Measurements from ENCODE around the gene TENT5C.

Gene TENT5C

GRCh38 chr1:117613969-117614729 lies 8.3 kb downstream of the TENT5C start:
- DNase-seq: no peak

GRCh38 chr1:117615474-117615873 lies 9.6 kb downstream of the TENT5C start:
- no peak for DNase-seq

GRCh38 chr1:117616356-117616755 lies 10.5 kb downstream of the TENT5C start:
- no peak for DNase-seq

DNA sequence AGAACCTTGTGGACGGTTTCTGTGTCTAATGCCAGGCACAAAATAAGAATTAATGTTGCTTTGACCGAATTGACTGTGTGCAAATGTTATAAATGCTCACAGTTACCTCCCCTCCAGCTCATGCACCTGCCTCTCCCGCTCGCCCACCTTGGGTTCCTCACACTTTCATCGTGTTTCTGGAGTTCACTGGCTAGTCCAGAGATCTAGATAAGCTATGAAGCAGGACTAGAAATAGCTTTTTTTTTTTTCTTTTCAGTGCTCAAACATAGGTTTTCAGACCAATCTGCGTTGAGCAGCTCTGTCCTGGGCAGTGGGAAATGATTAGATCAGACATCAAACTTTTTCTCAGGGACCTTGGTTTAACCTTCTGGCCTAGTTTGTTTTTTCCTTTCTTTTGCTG lies 11.1 kb downstream of the TENT5C start:
- no peak for DNase-seq

DNA sequence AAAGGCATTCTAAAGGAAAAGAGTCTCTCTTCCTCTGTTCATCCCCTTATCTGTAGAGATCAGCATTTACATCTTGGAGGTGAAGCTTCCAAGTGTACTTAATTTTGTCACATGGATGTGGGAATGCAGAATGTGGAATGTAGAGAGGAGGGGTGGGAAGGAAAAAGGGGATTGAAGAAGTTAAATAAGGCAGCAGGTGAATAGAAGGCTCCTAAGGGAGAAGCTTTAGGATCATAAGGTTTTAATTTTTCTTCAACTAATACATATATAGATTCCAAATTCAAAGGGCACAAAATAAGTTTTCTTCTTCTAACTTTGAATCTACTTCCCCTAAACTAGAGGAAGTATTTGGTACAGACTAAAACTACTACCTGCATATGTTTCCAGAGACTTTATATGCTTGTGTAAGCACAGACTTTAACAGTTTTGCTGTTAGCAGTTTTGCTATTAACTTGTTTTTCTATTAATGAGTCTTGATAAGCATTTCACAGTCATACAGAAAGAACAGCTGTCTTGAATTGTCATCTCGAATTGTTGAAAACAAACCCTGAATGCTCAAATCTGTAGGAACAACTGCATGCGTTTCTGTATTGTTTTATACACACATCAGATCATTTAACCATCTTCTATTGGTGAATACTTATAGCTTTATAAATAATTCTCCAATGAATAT lies 12.7 kb downstream of the TENT5C start:
- DNase-seq: no peak

GRCh38 chr1:117620440-117620839 lies 14.6 kb downstream of the TENT5C start:
- DNase-seq: no peak

GRCh38 chr1:117621316-117621715 lies 15.5 kb downstream of the TENT5C start:
- no peak for DNase-seq

DNA sequence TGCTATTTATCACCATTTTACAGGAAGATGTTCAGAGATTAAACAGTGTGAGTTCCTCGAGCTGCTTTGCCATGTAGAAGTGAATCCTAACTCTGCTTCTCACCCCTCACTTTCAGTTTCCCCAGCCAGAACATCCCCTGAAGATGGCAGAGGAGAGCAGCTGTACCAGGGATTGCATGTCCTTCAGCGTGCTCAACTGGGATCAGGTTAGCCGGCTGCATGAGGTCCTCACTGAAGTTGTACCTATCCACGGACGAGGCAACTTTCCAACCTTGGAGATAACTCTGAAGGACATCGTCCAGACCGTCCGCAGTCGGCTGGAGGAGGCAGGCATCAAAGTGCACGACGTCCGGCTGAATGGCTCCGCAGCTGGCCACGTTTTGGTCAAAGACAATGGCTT lies 16.9 kb downstream of the TENT5C start:
- DNase-seq: no peak

DNA sequence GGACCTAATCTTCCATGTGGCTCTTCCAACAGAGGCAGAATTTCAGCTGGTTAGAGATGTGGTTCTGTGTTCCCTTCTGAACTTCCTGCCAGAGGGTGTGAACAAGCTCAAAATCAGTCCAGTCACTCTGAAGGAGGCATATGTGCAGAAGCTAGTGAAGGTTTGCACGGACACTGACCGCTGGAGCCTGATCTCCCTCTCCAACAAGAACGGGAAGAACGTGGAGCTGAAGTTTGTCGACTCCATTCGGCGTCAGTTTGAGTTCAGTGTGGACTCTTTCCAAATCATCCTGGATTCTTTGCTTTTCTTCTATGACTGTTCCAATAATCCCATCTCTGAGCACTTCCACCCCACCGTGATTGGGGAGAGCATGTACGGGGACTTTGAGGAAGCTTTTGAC lies 17.3 kb downstream of the TENT5C start:
- DNase-seq: no peak

- DNase-seq: no peak
These were observed 17.9 kb downstream of the TENT5C start for GRCh38 chr1:117623698-117624097.

- DNase-seq: no peak
These were observed 21.8 kb downstream of the TENT5C start for GRCh38 chr1:117627546-117628130.

- DNase-seq: no peak
These were observed 22.5 kb downstream of the TENT5C start for GRCh38 chr1:117628343-117628742.

DNA sequence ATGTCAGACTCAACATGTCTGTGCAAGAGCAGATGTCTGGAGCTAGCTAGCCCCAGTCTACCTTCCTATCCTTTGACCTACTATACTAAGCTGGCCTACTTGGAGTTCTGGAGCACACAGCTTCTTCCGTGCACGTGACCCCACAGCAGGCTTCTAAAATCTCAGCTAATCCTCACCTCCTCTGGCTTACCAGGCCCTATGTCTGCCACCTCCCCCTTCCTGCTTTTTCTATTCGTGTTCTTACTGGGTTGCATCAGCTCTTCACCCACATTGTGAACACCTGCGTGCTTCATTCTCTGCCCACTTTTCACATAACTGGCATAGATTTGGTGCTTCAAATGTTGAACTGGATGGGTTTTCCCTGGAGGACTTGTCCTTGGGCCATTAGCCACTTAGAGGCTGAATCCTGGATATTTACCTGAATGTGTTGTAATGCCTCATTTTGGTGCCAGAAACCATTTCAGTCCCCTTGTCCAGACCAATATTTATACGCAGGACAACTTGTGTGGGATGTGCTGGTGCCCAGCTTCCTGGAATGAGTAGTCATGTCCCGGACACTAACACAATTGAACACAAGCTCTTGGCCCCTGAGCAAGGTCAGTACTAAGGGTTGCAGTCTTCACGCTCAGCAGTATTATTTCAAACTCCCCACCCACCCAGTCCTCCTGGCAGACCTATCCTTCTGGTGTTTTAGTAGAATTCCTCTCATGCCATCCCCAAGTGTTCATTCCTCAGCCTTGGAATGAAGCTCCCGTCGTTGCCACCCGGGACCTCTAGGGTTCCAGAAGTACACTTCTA lies 24.0 kb downstream of the TENT5C start:
- DNase-seq: no peak

GRCh38 chr1:117630423-117630998 lies 24.7 kb downstream of the TENT5C start:
- DNase-seq: no peak

DNA sequence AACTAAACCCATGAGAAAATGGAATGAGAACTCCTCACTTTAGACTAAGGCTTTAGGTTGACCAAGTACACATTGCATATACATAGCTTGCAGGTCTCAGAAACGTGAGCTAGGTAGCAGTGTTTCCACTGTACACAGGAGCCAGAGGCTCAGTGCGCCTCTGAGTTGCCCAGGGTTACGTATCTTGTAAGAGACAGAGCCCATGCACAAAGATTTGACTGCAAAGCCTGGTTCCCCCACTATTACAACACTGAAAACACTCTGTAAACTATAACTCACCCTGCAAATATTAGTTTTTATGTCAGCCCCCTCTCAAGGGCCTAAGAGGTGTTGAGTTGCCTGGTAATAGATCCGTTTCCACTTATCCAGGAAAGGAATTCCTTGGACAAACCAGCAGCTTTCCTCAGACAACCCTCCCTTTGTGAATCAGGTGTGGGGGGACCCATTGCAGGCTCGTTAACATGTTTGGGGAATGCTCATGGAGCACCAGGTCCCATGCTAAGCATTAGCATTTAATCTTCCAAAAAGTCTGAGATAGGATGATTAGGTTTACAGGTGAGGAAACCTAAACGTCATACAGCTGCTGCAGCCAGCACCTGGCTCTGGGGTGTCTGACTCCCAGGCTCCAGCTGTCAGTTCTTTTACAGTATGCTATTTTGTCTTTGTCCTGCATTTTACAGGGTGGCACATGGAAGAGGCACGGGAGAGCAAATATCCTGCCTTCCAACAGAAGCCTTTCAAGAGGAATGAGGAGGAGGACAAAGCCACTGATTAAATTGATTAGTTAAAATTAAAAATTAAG lies 25.7 kb downstream of the TENT5C start:
- DNase-seq: no peak

DNA sequence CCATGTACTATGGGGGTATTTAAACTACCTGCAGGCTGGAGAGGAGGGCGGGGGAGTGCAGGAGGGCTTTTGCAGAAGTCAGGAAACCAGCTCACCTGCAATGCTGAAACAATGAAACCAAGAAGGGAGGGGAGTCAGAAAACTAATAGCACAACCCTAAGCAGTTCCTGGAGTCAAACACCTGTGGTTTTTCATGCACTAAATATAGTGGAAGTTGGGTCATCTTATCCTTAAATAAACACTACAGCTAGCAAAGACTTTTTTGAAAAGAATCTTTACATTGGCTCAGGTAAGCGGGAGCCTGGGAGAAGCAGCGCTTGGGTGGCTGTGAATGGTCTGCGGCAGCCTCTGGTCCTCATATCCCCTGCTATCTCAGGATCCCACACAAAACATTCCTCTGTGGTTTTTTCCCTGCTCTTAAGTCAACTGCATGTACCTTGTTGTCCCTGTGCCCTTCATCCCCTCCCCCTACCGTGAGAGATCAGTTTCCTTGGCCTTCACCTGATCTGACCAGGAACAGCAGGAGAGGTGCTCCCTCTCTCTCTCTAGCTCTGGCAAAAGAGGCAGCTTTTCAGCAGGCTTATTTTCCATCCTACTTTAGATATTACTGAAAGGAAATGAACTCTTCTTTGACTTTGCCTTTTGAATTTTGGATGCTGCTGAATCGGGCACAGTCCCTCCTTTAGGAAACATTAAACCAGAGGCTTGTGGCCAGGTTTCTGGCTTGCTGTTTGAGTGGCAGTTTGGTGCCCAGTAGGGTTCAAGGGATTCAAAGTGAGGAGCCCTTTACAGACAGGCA lies 26.6 kb downstream of the TENT5C start:
- DNase-seq: no peak

DNA sequence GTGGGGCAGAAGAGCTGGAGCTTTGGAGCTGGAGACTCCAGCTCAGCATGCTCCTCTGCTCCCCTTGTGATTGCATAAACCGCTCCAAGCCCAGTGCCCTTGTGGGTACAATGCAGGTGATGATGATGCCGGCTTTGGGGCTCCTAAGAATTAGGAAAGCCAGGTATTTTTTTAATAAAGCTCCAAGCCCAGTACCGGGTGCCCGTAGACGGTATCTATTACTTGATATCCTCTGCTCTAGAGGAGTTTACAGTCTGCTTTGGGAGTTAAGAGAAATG lies 27.2 kb downstream of the TENT5C start:
- DNase-seq: no peak

DNA sequence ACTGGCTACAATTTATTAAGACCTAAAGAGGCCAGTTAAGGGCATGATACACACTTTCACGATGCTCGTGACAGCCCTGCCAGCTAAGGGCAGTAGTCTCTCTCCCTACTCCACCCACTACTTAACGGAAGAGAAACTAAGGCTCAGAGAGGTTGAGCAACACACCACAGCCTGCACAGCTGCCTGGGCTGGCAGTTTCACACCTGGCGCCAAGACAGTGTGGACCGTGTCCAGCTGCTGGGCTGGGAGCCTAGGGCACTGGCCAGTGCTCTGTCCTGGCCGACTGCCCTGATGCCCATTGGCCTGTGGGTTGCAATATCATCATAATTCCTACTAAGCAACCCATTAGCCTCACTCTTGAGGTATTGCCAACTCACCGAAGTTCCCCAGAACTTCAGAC lies 27.6 kb downstream of the TENT5C start:
- DNase-seq: no peak

DNA sequence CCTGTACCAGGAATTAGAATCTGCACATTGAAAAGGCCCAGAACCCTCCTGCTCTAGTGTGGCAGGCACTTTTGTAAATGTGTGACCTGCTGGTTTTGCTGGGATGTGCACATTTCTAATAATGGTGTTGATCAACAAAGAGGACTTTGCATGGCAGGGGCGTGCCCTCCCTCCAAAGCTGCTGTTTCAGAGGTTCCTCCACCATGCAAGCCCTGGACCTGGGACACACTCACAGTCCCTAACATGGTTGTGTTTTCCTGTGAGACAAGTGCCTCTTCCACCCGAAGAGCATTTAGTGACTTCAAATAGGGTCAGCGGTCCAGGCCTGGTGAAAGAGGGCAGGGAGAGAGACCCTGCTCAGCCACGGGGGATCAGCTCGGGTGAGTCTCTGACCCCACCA lies 28.1 kb downstream of the TENT5C start:
- no peak for DNase-seq

DNA sequence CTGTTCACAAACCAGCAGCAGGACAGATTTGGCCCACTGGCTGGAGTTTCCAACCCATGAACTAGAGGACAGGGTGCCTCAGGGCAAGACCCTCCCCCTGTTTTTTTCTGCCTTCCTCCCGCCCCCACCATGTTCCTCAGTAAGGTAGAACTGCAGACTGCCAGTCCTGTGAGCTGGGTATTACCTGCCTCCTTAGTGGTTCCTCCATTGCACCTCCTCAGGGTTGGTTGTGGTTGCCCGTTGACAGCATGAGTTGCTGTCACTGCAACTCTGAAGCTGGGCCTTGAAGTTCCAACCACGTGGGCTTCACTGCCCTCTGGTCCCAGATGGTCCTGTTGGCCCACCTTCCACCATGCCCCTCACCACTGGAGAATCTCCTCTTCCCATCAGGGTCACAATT lies 28.8 kb downstream of the TENT5C start:
- DNase-seq: no peak

GRCh38 chr1:117635805-117636204 lies 30.0 kb downstream of the TENT5C start:
- no peak for DNase-seq
